CD14-positive monocyte (primary cell): ENCODE data around the gene TLR8. TPM values are rescaled to one million over a fixed set of nuclear protein-coding genes. Genes with fewer than 3 reads are reported as not detected.

Experiments
- DNase-seq, 3 donors: peaks; one replicate each; pipeline ENCODE4 v3.0.0-alpha.2; 2011 to 2022
- H2AFZ ChIP-seq: 2 replicates; pipeline ENCODE4 v1.6.0; 2012; ENCODE audit warnings: mild to moderate bottlenecking, low read depth, low read length, inconsistent platforms; ENCODE audit not compliant: insufficient read depth, poor library complexity, severe bottlenecking
- H3K27ac ChIP-seq, 2 donors: 1 replicate in 1 of 2; 2 replicates in 1 of 2; pipeline ENCODE4 v1.5.1; 2012 to 2013; ENCODE audit warnings: low read length in 2 of 2, control low read depth in 1 of 2, inconsistent platforms in 1 of 2, low read depth in 1 of 2, mild to moderate bottlenecking in 1 of 2
- H3K27me3 ChIP-seq, 2 donors: one replicate each; pipeline versions ENCODE4 v1.6.0 to v1.6.1; 2011 to 2013; ENCODE audit warnings: low read length in 2 of 2; ENCODE audit not compliant: control insufficient read depth in 2 of 2, insufficient read depth in 2 of 2
- H3K36me3 ChIP-seq, 2 donors: replicated peaks in 1 of 2; 1 replicate in 1 of 2; 2 replicates in 1 of 2; pipeline versions ENCODE4 v1.5.1 to v1.6.1; 2012 to 2013; ENCODE audit warnings: low read length in 2 of 2, control low read depth in 1 of 2, inconsistent platforms in 1 of 2, mild to moderate bottlenecking in 1 of 2; ENCODE audit not compliant: insufficient read depth in 2 of 2, control insufficient read depth in 1 of 2
- H3K4me1 ChIP-seq, 2 donors: 1 replicate in 1 of 2; 2 replicates in 1 of 2; pipeline versions ENCODE4 v1.5.1 to v1.6.1; 2012 to 2013; ENCODE audit warnings: low read length in 2 of 2, control low read depth in 1 of 2, inconsistent platforms in 1 of 2, mild to moderate bottlenecking in 1 of 2, moderate library complexity in 1 of 2; ENCODE audit not compliant: insufficient read depth in 2 of 2, control insufficient read depth in 1 of 2
- H3K4me2 ChIP-seq: replicated peaks from 2 replicates; pipeline ENCODE3; 2012; ENCODE audit warnings: low read length, moderate library complexity, mild to moderate bottlenecking; ENCODE audit not compliant: poor library complexity, severe bottlenecking; ENCODE audit errors: extremely low read depth
- H3K4me3 ChIP-seq, 3 experiments: fragments of 200-600 bp in 1 of 3; sonication (generic) in 1 of 3; replicated peaks in 1 of 3; 1 replicate in 2 of 3; 2 replicates in 1 of 3; pipeline ENCODE4 v1.5.1; 2011 to 2013; ENCODE audit warnings: low read length in 3 of 3, mild to moderate bottlenecking in 3 of 3, control low read depth in 2 of 3, low read depth in 2 of 3, inconsistent platforms in 1 of 3, moderate library complexity in 1 of 3
- H3K79me2 ChIP-seq: 2 replicates; pipeline ENCODE4 v1.6.0; 2012; ENCODE audit warnings: mild to moderate bottlenecking, control low read depth, inconsistent platforms, low read length, moderate library complexity; ENCODE audit not compliant: insufficient read depth
- H3K9ac ChIP-seq: 2 replicates; pipeline ENCODE4 v1.6.0; 2017; ENCODE audit warnings: low read length, mild to moderate bottlenecking; ENCODE audit not compliant: insufficient read depth, poor library complexity, severe bottlenecking
- H3K9me3 ChIP-seq, 2 donors: replicated peaks in 1 of 2; 1 replicate in 1 of 2; 2 replicates in 1 of 2; pipeline versions ENCODE4 v1.5.1 to v1.6.1; 2012 to 2013; ENCODE audit warnings: low read length in 2 of 2, control low read depth in 1 of 2; ENCODE audit not compliant: control insufficient read depth in 1 of 2, insufficient read depth in 1 of 2
- H4K20me1 ChIP-seq: 2 replicates; pipeline ENCODE4 v1.6.0; 2012; ENCODE audit warnings: mild to moderate bottlenecking, low read length, control low read depth, moderate library complexity; ENCODE audit not compliant: insufficient read depth
- H3K27ac Mint-ChIP-seq, 7 donors: one replicate each; pipeline ENCODE4 v1.8.0; 2020; ENCODE audit warnings: mild to moderate bottlenecking in 7 of 7, mixed read lengths in 7 of 7, moderate library complexity in 6 of 7, inconsistent platforms in 2 of 7
- H3K27me3 Mint-ChIP-seq, 3 donors: one replicate each; pipeline ENCODE4 v1.8.0; 2021 to 2022; ENCODE audit warnings: low read depth in 3 of 3, mild to moderate bottlenecking in 3 of 3, mixed read lengths in 3 of 3, moderate library complexity in 3 of 3, inconsistent platforms in 1 of 3
- H3K36me3 Mint-ChIP-seq, 2 donors: one replicate each; pipeline ENCODE4 v1.8.0; 2020; ENCODE audit warnings: mixed read lengths in 2 of 2, inconsistent platforms in 1 of 2, mild to moderate bottlenecking in 1 of 2
- H3K4me1 Mint-ChIP-seq: one replicate; pipeline ENCODE4 v1.8.0; 2020; ENCODE audit warnings: mild to moderate bottlenecking, mixed read lengths
- H3K4me3 Mint-ChIP-seq, 2 donors: one replicate each; pipeline ENCODE4 v1.8.0; 2020; ENCODE audit warnings: mild to moderate bottlenecking in 2 of 2, mixed read lengths in 2 of 2, moderate library complexity in 1 of 2
- H3K9me3 Mint-ChIP-seq, 7 donors: one replicate each; pipeline ENCODE4 v1.8.0; 2020 to 2022; ENCODE audit warnings: mixed read lengths in 7 of 7, mild to moderate bottlenecking in 6 of 7, moderate library complexity in 6 of 7, inconsistent platforms in 2 of 7
- CTCF ChIP-seq: fragments of 200-600 bp; IDR thresholded peaks from one replicate; pipeline ENCODE4 v1.8.0; 2022; ENCODE audit warnings: antibody characterized with exemption, mild to moderate bottlenecking
- WGBS: methylation state at CpG from one replicate; pipeline ENCODE4 v1.1.5; 2013; ENCODE audit warnings: missing lambda C conversion rate; ENCODE audit not compliant: insufficient coverage; 5-methylcytosine and 5-hydroxymethylcytosine counted together
- intact Hi-C, 2 donors: fragments of 100-400 bp; cut with micrococcal nuclease; formaldehyde crosslinking; loops; one replicate each; pipeline versions ENCODE4 v1.15.0 to v1.15.1; 2023
- polyA plus RNA-seq, 3 donors: library from polyadenylated mRNA; depleted of rRNA in 1 of 3; unstranded in 2 of 3; stranded (reverse) in 1 of 3; fragments of 300-500 nt in 2 of 3; fragments of >200 nt in 1 of 3; fragmentation: Illumina TruSeq in 2 of 3; gene quantifications; 1 replicate in 2 of 3; 2 replicates in 1 of 3; pipeline ENCODE4 v1.2.3, GENCODE V29; 2012 to 2021

The TLR8 gene
- polyA plus RNA-seq, 3 donors, result 23.1 to 61.9 (median 48.5) TPM

- peaks cover 0 to 6% of the 10 kb centered on the region in 2 donors for H3K9me3 ChIP-seq
- no peak for DNase-seq
- WGBS, result 56% methylated on average over 2 of the region's 12 CpGs
- H3K9ac ChIP-seq, result peak overlapping the region; percentile 6
- TF ChIP-seq CTCF, result no peak
- H3K4me1 ChIP-seq, result peaks cover 58 to 78% of the 10 kb centered on the region in 2 donors
- Mint-ChIP-seq H3K4me3 (peak overlapping the region; percentile 69 to 81), H3K9me3 (peaks cover 0 to 25% (median 14%) of the 10 kb centered on the region in 7 donors), H3K27ac (peak overlapping the region; percentile 86 to 97 (median 94)), H3K4me1 (peaks cover 52% of the 10 kb centered on the region), H3K27me3 (peaks cover 0 to 77% (median 0%) of the 10 kb centered on the region in 3 donors), H3K36me3 (peaks cover 8 to 11% of the 10 kb centered on the region in 2 donors)
- peaks cover 15% of the 10 kb centered on the region for H4K20me1 ChIP-seq
- H3K4me3 ChIP-seq, result peak overlapping the region in 2 of 3 experiments; percentile 15 to 58
- no peak overlapping the region for H2AFZ ChIP-seq
- intact Hi-C loops, result loop anchor here (5.0 to 10.0 kb wide), 4 partner anchors 36 to 523 kb away; no protein-coding TSS in a partner anchor
- peak overlapping the region; percentile 64 for H3K4me2 ChIP-seq
- peaks cover 35% of the 10 kb centered on the region for H3K79me2 ChIP-seq
- no peaks in the 10 kb centered on the region for H3K27me3 ChIP-seq
- peak overlapping the region; percentile 78 to 81 for H3K27ac ChIP-seq
- H3K36me3 ChIP-seq, result peaks cover 0 to 2% of the 10 kb centered on the region in 2 donors
Measured at GRCh38 chrX:12971282-12972003, 65.0 kb downstream of the TLR8 start.

GRCh38 chrX:12972243-12972642, 65.8 kb downstream of the TLR8 start:
- Histone ChIP-seq H3K27ac (peak overlapping the region; percentile 78 to 81), H3K27me3 (peaks cover 0 to under 1% of the 10 kb centered on the region in 2 donors), H3K4me1 (peaks cover 58 to 77% of the 10 kb centered on the region in 2 donors), H3K36me3 (peaks cover 4% of the 10 kb centered on the region in 2 donors), H3K4me2 (peak overlapping the region; percentile 64), H4K20me1 (peaks cover 23% of the 10 kb centered on the region), H3K9ac (no peak overlapping the region), H3K9me3 (peaks cover 0 to 6% of the 10 kb centered on the region in 2 donors), H3K79me2 (peaks cover 41% of the 10 kb centered on the region), H2AFZ (no peak overlapping the region), H3K4me3 (peak overlapping the region in 1 of 3 experiments; percentile 58)
- intact Hi-C loops, result loop anchor here (5.0 to 10.0 kb wide), 4 partner anchors 35 to 523 kb away; no protein-coding TSS in a partner anchor
- Mint-ChIP-seq H3K36me3 (peaks cover 16 to 19% of the 10 kb centered on the region in 2 donors), H3K4me3 (peak overlapping the region; percentile 39 to 62), H3K4me1 (peaks cover 52% of the 10 kb centered on the region), H3K9me3 (peaks cover 0 to 28% (median 14%) of the 10 kb centered on the region in 7 donors), H3K27me3 (peaks cover 0 to 79% (median 0%) of the 10 kb centered on the region in 3 donors), H3K27ac (peak overlapping the region; percentile 86 to 97 (median 94))
- TF ChIP-seq CTCF, result no peak
- no peak for DNase-seq
- no CpG with 5 or more reads among the region's 6 CpGs for WGBS

Other genes starting within 250 kb of the TLR8 start
- gene PRPS2, start 115.2 kb upstream of the TLR8 start, polyA plus RNA-seq, result 10 to 100 TPM in 2 of 3 donors, 1 to 10 TPM in 1; 8.2 to 19.6 (median 17.3) TPM
- 10 to 100 TPM in 2 of 3 donors, 1 to 10 TPM in 1; 4.2 to 27.3 (median 23.0) TPM for gene TLR7, start 39.5 kb upstream of the TLR8 start, polyA plus RNA-seq
- gene TMSB4X, start 68.5 kb downstream of the TLR8 start, polyA plus RNA-seq, result over 10,000 TPM; 15,641 to 31,074 (median 27,127) TPM
- gene FAM9C, start 138.0 kb downstream of the TLR8 start, polyA plus RNA-seq, result not detected